DND-41 (cell line): ENCODE measurements around the gene C6orf141.

Experiments used
- ATAC-seq: fragments of 200-7000 bp; cut with Tn5 transposase; 3 replicates; pipeline ENCODE4 v1.9.1; 2021; ENCODE audit warnings: low read depth; ENCODE audit not compliant: insufficient read depth
- DNase-seq: peaks from one replicate; pipeline ENCODE4 v3.0.0-alpha.2; 2020
- H2AFZ ChIP-seq: 2 replicates; pipeline ENCODE4 v1.6.0; 2012; ENCODE audit warnings: low read depth, low read length
- H3K27ac ChIP-seq: 2 replicates; pipeline ENCODE4 v1.5.1; 2012; ENCODE audit warnings: low read length, inconsistent platforms
- H3K27me3 ChIP-seq: fragments of 200-600 bp; sonication (generic); 2 replicates; pipeline ENCODE4 v1.6.0; 2012; ENCODE audit warnings: low read length, mild to moderate bottlenecking, inconsistent platforms; ENCODE audit not compliant: insufficient read depth, poor library complexity
- H3K36me3 ChIP-seq: 2 replicates; pipeline ENCODE4 v1.5.1; 2012; ENCODE audit warnings: low read length, inconsistent platforms; ENCODE audit not compliant: insufficient read depth
- H3K4me1 ChIP-seq: 2 replicates; pipeline ENCODE4 v1.5.1; 2012; ENCODE audit warnings: mild to moderate bottlenecking, low read length; ENCODE audit not compliant: insufficient read depth
- H3K4me2 ChIP-seq: 2 replicates; pipeline ENCODE4 v1.6.0; 2012; ENCODE audit warnings: mild to moderate bottlenecking, moderate library complexity, low read length, inconsistent platforms; ENCODE audit not compliant: insufficient read depth
- H3K4me3 ChIP-seq, 2 experiments: fragments of 200-600 bp in 1 of 2; shearing (Covaris generic) in 1 of 2; 2 replicates each; pipeline ENCODE4 v1.5.1; 2012 to 2016; ENCODE audit warnings: inconsistent platforms in 2 of 2, low read length in 2 of 2, mild to moderate bottlenecking in 2 of 2, low read depth in 1 of 2, moderate library complexity in 1 of 2
- H3K79me2 ChIP-seq: 2 replicates; pipeline ENCODE4 v1.6.0; 2012; ENCODE audit warnings: low read length, inconsistent platforms; ENCODE audit not compliant: insufficient read depth
- H3K9ac ChIP-seq: 2 replicates; pipeline ENCODE4 v1.6.0; 2012; ENCODE audit warnings: low read depth, mild to moderate bottlenecking, inconsistent platforms, low read length, moderate library complexity
- H3K9me3 ChIP-seq: 2 replicates; pipeline ENCODE4 v1.5.1; 2012; ENCODE audit warnings: low read length, moderate library complexity, mild to moderate bottlenecking, inconsistent platforms; ENCODE audit not compliant: insufficient read depth, severe bottlenecking
- H4K20me1 ChIP-seq: 2 replicates; pipeline ENCODE4 v1.6.0; 2012; ENCODE audit warnings: low read length; ENCODE audit not compliant: insufficient read depth
- CTCF ChIP-seq: IDR thresholded peaks from 2 replicates; pipeline ENCODE4 v1.5.1; 2012; ENCODE audit warnings: borderline replicate concordance, low read length, moderate library complexity, mild to moderate bottlenecking; ENCODE audit not compliant: poor library complexity, severe bottlenecking; ENCODE audit errors: extremely low read depth
- EZH2 ChIP-seq: IDR thresholded peaks from 3 replicates; pipeline ENCODE4 v1.6.1; 2012; ENCODE audit warnings: borderline replicate concordance, low read depth, mild to moderate bottlenecking, moderate library complexity, low read length, inconsistent platforms; ENCODE audit not compliant: severe bottlenecking

The C6orf141 gene

DNA sequence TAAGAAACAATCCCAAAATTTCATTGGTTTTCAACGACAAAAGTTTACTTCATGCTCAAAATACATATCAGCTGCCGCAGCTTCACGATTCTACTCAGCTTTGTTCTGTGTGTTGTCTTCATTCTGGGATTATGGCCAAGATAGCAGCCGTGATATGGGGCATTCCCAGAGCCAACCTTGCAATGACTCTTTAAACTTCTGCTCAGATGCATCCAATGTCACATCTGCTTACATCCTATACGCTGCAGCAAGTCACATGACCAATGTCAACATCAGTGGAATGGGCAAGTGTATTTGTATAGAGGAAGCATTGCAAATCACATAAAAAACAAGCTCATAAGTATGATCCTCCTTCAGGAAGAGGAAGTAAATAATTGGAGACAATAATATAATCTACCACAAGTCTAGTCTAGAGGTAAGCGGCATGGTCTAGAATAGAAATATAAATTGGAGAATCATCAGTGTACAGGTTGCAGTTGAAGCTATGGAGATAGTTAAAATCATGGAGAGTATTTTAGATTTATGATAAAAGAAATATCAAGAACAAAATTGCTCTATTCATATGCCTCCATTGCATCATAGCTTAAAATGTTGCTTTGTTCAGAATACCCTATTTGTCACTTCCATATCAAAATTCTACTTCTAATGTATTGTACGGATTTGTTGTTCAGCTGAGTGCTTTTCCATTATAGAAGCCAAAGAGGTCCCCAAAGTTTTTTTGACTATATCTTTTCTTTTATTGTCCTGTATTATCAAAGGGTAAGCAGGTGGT lies 7.2 kb upstream of the C6orf141 start:
- no peaks in the 10 kb centered on the region for H3K27me3 ChIP-seq
- DNase-seq (no peak), ATAC-seq (no peak)
- H3K4me1 ChIP-seq = no peaks in the 10 kb centered on the region
- H3K27ac ChIP-seq = no peak overlapping the region
- no peaks in the 10 kb centered on the region for H3K9me3 ChIP-seq
- H3K9ac ChIP-seq = no peak overlapping the region
- H3K79me2 ChIP-seq = no peaks in the 10 kb centered on the region
- TF ChIP-seq CTCF (no peak), EZH2 (no peak)
- H4K20me1 ChIP-seq = no peaks in the 10 kb centered on the region
- no peak overlapping the region for H3K4me3 ChIP-seq
- H3K36me3 ChIP-seq = no peaks in the 10 kb centered on the region
- H3K4me2 ChIP-seq = no peak overlapping the region
- no peak overlapping the region for H2AFZ ChIP-seq

GRCh38 chr6:49546331-49546730 lies 4.1 kb upstream of the C6orf141 start:
- TF ChIP-seq CTCF (no peak), EZH2 (no peak)
- no peaks in the 10 kb centered on the region for H3K4me1 ChIP-seq
- H3K27ac ChIP-seq = no peak overlapping the region
- H3K4me3 ChIP-seq = no peak overlapping the region
- no peak overlapping the region for H3K9ac ChIP-seq
- no peak overlapping the region for H2AFZ ChIP-seq
- no peak overlapping the region for H3K4me2 ChIP-seq
- H3K79me2 ChIP-seq = no peaks in the 10 kb centered on the region
- no peaks in the 10 kb centered on the region for H3K9me3 ChIP-seq
- no peaks in the 10 kb centered on the region for H3K27me3 ChIP-seq
- ATAC-seq (no peak), DNase-seq (no peak)
- H4K20me1 ChIP-seq = no peaks in the 10 kb centered on the region
- no peaks in the 10 kb centered on the region for H3K36me3 ChIP-seq

- ATAC-seq (no peak), DNase-seq (no peak)
- no peak overlapping the region for H3K4me2 ChIP-seq
- H3K36me3 ChIP-seq = no peaks in the 10 kb centered on the region
- TF ChIP-seq EZH2 (no peak), CTCF (no peak)
- no peak overlapping the region for H3K4me3 ChIP-seq
- no peaks in the 10 kb centered on the region for H3K27me3 ChIP-seq
- no peaks in the 10 kb centered on the region for H4K20me1 ChIP-seq
- H3K4me1 ChIP-seq = no peaks in the 10 kb centered on the region
- no peak overlapping the region for H3K27ac ChIP-seq
- H3K9me3 ChIP-seq = no peaks in the 10 kb centered on the region
- no peaks in the 10 kb centered on the region for H3K79me2 ChIP-seq
- H3K9ac ChIP-seq = no peak overlapping the region
- no peak overlapping the region for H2AFZ ChIP-seq
Measured at GRCh38 chr6:49548613-49549304, 1.7 kb upstream of the C6orf141 start.
